HL-60 (cell line): ENCODE results near the gene TBC1D22A.

Experiments used
- DNase-seq, 2 experiments: peaks; one replicate each; pipeline ENCODE4 v3.0.0-alpha.2; 2010 to 2020; ENCODE audit warnings: low read depth in 1 of 2, low spot score in 1 of 2
- H3K27ac ChIP-seq: fragments of 250-450 bp; sonication (Bioruptor Pico); replicated peaks from 2 replicates; pipeline ENCODE4 v1.5.1; 2020; ENCODE audit warnings: mild to moderate bottlenecking, moderate library complexity
- H3K27me3 ChIP-seq: fragments of 250-450 bp; sonication (Bioruptor Pico); 2 replicates; pipeline ENCODE4 v1.5.1; 2021; ENCODE audit warnings: mild to moderate bottlenecking, moderate library complexity; ENCODE audit not compliant: insufficient read depth, poor library complexity, severe bottlenecking
- H3K4me3 ChIP-seq: replicated peaks from 2 replicates; pipeline ENCODE4 v1.5.1; 2011; ENCODE audit warnings: mild to moderate bottlenecking, control low read depth, low read length; ENCODE audit not compliant: insufficient read depth
- CTCF ChIP-seq: IDR thresholded peaks from one replicate; pipeline ENCODE4 v1.5.1; 2011; ENCODE audit warnings: low read length, control low read depth, inconsistent platforms; ENCODE audit not compliant: insufficient read depth
- GABPA ChIP-seq: IDR thresholded peaks from 2 replicates; pipeline ENCODE4 v1.6.1; 2012; ENCODE audit warnings: low read depth
- POLR2AphosphoS5 ChIP-seq: IDR thresholded peaks from 2 replicates; pipeline ENCODE4 v1.6.1; 2012; ENCODE audit warnings: low read depth
- REST ChIP-seq: IDR thresholded peaks from 2 replicates; pipeline ENCODE4 v1.6.1; 2012; ENCODE audit warnings: low read depth; ENCODE audit not compliant: insufficient replicate concordance
- SPI1 ChIP-seq: IDR thresholded peaks from 2 replicates; pipeline ENCODE4 v1.6.1; 2012; ENCODE audit warnings: low read depth, mild to moderate bottlenecking, borderline replicate concordance

Gene TBC1D22A

GRCh38 chr22:46909237-46910030 is 147.0 kb downstream of the TBC1D22A start:
- Histone ChIP-seq H3K27ac (no peak overlapping the region), H3K4me3 (no peak overlapping the region), H3K27me3 (no peaks in the 10 kb centered on the region)
- TF ChIP-seq REST = no peak
- TF ChIP-seq SPI1 = no peak
- TF ChIP-seq CTCF = no peak
- TF ChIP-seq GABPA = no peak
- TF ChIP-seq POLR2AphosphoS5 = no peak
- no peak for DNase-seq

GRCh38 chr22:46910624-46911023 is 148.2 kb downstream of the TBC1D22A start:
- H3K4me3 ChIP-seq = no peak overlapping the region
- TF ChIP-seq CTCF (no peak), POLR2AphosphoS5 (no peak)
- no peak overlapping the region for H3K27ac ChIP-seq
- H3K27me3 ChIP-seq = no peaks in the 10 kb centered on the region
- DNase-seq = no peak

GRCh38 chr22:46911346-46911745 is 148.9 kb downstream of the TBC1D22A start:
- Histone ChIP-seq H3K4me3 (no peak overlapping the region), H3K27ac (no peak overlapping the region), H3K27me3 (no peaks in the 10 kb centered on the region)
- DNase-seq = no peak
- TF ChIP-seq POLR2AphosphoS5 (no peak), REST (no peak), CTCF (no peak), GABPA (no peak), SPI1 (no peak)

GRCh38 chr22:46913351-46913750 is 150.9 kb downstream of the TBC1D22A start:
- H3K4me3 ChIP-seq = no peak overlapping the region
- H3K27ac ChIP-seq = no peak overlapping the region
- TF ChIP-seq SPI1 (no peak), GABPA (no peak), CTCF (no peak), POLR2AphosphoS5 (no peak), REST (no peak)
- no peaks in the 10 kb centered on the region for H3K27me3 ChIP-seq
- DNase-seq = no peak
